ENCODE measurements around the gene GALK1.

GALK1 gene

GRCh38 chr17:75737133-75737962 is 27.6 kb downstream of the GALK1 start:
- DNase-seq (ENCODE audit: extremely low read depth, low read depth) = no peak
- no peak for TF ChIP-seq CTCF (IDR thresholded peaks at IDR 0.05; ENCODE audit: low read depth, low read length, missing control alignments)
- no peak overlapping the region for H3K4me3 ChIP-seq (replicated peaks; ENCODE audit: low read depth, low read length)

- no peak for TF ChIP-seq CTCF (IDR thresholded peaks at IDR 0.05; ENCODE audit: low read depth, low read length, missing control alignments)
- no peak overlapping the region for H3K4me3 ChIP-seq (replicated peaks; ENCODE audit: low read depth, low read length)
- DNase-seq (ENCODE audit: extremely low read depth, low read depth) = no peak
These were observed 28.7 kb downstream of the GALK1 start for GRCh38 chr17:75736173-75736835.

DNA sequence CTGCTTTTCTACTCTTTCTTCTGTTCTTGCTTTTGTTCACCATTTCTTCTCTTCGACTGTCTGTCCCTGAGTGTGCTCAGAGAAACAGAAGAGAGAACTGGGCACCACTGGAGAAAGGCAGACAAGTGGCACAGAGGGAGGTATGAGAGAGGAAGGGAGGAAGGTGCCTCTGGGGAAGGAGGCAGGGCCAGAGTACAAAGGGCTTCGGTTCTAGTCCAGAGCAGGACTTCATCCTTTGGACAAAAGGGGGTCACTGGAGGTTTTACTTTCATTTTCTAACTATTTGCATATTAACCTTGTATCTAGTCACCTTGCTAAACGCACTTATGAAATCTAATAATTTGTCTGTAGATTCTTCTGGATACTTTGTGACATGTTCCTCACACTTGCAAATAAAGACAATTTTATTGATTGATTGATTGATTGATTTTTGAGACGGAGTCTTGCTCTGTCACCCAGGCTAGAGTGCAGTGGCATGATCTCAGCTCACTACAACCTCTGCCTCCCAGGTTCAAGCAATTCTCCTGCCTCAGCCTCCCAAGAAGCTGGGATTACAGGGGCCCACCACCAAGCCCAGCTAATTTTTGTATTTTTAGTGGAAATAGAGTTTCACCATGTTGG is 30.2 kb downstream of the GALK1 start:
- DNase-seq (ENCODE audit: extremely low read depth, low read depth) = no peak
- TF ChIP-seq CTCF (IDR thresholded peaks at IDR 0.05; ENCODE audit: low read depth, low read length, missing control alignments) = no peak

GRCh38 chr17:75733471-75733870 is 31.5 kb downstream of the GALK1 start:
- no peak overlapping the region for H3K4me3 ChIP-seq (replicated peaks; ENCODE audit: low read depth, low read length)
- DNase-seq (ENCODE audit: extremely low read depth, low read depth) = no peak
- no peak for TF ChIP-seq CTCF (IDR thresholded peaks at IDR 0.05; ENCODE audit: low read depth, low read length, missing control alignments)

More for the DNA sequence above, 30.2 kb downstream of the GALK1 start:
- no peak overlapping the region for H3K4me3 ChIP-seq (replicated peaks; ENCODE audit: low read depth, low read length)

DNA sequence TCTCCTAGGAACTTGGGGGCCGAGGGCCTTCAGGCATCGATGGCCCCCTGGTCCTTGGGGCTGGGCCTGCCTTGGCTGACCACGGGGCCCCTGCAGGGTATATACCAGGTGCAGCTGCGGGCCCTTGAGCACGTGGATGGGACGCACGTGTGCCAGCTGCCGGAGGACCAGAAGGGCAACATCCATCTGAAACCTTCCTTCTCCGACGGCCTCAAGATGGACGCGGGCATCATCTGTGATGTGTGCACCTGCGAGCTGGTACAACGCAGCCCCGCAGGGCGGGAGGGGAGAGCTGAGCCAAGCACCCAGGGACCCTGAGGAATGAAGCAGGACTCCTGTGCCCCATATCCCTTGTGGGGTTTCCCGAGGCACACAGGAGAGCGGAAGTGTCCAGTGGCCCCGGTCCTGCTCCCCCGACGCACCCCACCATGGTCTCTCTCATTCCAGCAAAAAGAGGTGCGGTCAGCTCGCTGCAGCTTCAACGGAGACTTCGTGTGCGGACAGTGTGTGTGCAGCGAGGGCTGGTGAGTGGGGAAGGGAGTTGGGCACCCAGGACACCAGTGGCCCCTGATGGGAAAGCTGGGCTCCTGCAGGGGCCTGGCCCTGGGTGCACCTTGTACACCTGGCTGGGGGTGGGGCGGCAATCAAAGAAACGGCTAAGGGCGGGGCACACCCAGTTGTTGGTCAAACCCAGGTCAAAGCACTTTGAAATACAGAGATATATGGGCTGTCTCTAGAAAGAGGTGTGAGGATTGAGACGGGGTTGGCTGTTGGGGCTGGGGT is 33.1 kb downstream of the GALK1 start:
- no peak overlapping the region for H3K4me3 ChIP-seq (replicated peaks; ENCODE audit: low read depth, low read length)
- no peak for TF ChIP-seq CTCF (IDR thresholded peaks at IDR 0.05; ENCODE audit: low read depth, low read length, missing control alignments)
- DNase-seq (ENCODE audit: extremely low read depth, low read depth) = no peak

GRCh38 chr17:75731086-75731715 is 33.8 kb downstream of the GALK1 start:
- no peak for DNase-seq (ENCODE audit: extremely low read depth, low read depth)
- no peak overlapping the region for H3K4me3 ChIP-seq (replicated peaks; ENCODE audit: low read depth, low read length)
- TF ChIP-seq CTCF (IDR thresholded peaks at IDR 0.05; ENCODE audit: low read depth, low read length, missing control alignments) = no peak

All from HFF-Myc (cell line).